ENCODE results near the gene DYNLT1.
"Not testable (repeated sequence)": the region's sequence is repeated elsewhere in the genome, so short reads cannot be mapped to it uniquely, and the experiment has no call there.

DYNLT1 gene

GRCh38 chr6:158680481-158680880 is 35.9 kb upstream of the DYNLT1 start:
- TF ChIP-seq, protein P1, sequence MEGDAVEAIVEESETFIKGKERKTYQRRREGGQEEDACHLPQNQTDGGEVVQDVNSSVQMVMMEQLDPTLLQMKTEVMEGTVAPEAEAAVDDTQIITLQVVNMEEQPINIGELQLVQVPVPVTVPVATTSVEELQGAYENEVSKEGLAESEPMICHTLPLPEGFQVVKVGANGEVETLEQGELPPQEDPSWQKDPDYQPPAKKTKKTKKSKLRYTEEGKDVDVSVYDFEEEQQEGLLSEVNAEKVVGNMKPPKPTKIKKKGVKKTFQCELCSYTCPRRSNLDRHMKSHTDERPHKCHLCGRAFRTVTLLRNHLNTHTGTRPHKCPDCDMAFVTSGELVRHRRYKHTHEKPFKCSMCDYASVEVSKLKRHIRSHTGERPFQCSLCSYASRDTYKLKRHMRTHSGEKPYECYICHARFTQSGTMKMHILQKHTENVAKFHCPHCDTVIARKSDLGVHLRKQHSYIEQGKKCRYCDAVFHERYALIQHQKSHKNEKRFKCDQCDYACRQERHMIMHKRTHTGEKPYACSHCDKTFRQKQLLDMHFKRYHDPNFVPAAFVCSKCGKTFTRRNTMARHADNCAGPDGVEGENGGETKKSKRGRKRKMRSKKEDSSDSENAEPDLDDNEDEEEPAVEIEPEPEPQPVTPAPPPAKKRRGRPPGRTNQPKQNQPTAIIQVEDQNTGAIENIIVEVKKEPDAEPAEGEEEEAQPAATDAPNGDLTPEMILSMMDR (IDR thresholded peaks at IDR 0.05; ENCODE audit: extremely low read depth, missing control alignments), result no peak
- DNase-seq (ENCODE audit: low spot score), result no peak

DNA sequence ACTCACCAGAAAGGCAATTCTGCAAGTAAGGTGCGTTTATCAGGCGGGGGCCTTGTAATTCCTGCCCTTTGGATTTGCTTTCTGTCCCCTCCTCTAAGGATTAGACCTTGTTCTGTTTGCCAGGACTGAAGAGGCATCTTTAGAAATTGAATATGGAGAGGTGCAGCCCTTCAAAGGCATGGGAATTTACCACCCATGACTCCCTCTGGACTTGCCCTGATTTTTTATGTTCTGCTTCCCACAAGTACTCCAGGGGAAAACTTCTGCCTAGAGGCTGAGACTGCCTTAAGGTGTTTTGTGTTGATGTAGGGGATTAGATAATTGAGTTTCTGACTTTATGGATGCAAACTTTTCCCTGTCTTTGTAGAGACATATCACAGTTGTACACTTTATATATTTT is 35.5 kb upstream of the DYNLT1 start:
- TF ChIP-seq, protein P1 (IDR thresholded peaks at IDR 0.05; ENCODE audit: extremely low read depth, missing control alignments), result no peak
- DNase-seq (ENCODE audit: low spot score), result no peak

DNA sequence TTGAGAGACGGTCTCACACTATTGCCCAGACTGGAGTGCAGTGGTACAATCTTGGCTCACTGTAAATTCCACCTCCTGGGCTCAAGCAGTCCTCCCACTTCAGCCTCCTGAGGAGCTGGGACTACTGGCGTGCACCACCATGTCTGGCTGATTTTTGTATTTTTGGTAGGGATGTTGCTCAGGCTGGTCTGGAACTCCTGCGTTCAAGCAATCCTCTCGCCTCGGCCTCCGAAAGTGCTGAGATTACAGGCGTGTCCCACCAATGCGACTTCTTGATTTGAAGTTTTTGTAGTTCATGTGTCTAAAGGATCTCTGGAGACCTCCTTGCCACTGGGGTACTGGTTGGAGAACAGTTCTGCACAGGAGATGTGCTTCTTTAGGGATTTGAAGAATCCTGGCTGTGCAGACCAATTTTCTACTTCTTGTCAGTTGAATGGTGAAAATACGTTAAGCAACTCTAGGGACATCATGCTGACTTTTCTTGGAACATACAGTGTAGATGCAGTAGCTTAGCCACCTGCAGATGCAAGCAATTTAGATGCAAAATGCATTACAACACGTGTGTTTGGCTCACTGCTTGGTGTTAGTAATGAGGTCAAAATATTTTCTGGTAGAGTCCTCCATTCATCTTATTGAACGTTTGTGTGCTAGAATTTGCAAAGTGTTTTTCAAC is 33.5 kb upstream of the DYNLT1 start:
- TF ChIP-seq, protein P1 (IDR thresholded peaks at IDR 0.05; ENCODE audit: extremely low read depth, missing control alignments), result no peak

GRCh38 chr6:158677094-158677493 is 32.6 kb upstream of the DYNLT1 start:
- DNase-seq (ENCODE audit: low spot score), result not testable (repeated sequence)

More for the DNA sequence above, 33.5 kb upstream of the DYNLT1 start:
- no peak for DNase-seq (ENCODE audit: low spot score)

- TF ChIP-seq, protein P1 (IDR thresholded peaks at IDR 0.05; ENCODE audit: extremely low read depth, missing control alignments), result no peak
- DNase-seq (ENCODE audit: low spot score), result no peak
These were observed 30.0 kb upstream of the DYNLT1 start for GRCh38 chr6:158674342-158675131.

DNA sequence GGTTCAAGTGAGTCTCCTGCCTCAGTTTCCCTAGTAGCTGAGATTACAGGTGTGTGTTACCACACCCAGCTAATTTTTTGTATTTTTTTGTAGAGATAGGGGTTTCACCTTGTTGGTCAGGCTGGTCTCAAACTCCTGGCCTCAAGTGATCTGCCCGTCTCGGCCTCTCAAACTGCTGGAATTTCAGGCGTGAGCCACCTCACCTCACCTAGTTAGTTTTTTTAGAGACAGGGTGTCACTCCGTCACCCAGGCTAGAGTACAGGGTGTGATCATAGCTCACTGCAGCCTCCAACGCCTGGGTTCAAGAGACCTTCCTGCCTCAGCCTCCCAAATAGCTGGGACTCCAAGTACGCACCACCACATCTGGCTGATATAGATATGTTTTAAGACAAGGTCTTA is 28.2 kb upstream of the DYNLT1 start:
- DNase-seq (ENCODE audit: low spot score), result no peak
- TF ChIP-seq, protein P1 (IDR thresholded peaks at IDR 0.05; ENCODE audit: extremely low read depth, missing control alignments), result no peak

DNA sequence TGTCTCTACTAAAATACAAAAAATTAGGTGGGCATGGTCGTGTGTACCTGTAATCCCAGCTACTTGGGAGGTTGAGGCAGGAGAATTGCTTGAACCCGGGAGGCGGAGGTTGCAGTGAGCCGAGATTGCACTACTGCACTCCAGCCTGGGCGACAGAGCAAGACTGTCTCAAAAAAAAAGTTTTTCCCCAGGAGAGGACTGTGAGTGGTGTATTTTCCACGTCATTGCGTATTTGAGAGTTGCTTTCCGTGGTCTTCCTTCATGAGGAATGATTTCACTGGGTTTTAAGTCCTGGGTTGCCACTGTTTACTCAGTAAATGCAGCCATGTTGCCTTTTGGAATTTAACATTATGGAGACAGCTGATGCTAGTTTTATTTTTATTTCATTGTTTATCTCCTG is 27.6 kb upstream of the DYNLT1 start:
- DNase-seq (ENCODE audit: low spot score), result not testable (repeated sequence)

DNA sequence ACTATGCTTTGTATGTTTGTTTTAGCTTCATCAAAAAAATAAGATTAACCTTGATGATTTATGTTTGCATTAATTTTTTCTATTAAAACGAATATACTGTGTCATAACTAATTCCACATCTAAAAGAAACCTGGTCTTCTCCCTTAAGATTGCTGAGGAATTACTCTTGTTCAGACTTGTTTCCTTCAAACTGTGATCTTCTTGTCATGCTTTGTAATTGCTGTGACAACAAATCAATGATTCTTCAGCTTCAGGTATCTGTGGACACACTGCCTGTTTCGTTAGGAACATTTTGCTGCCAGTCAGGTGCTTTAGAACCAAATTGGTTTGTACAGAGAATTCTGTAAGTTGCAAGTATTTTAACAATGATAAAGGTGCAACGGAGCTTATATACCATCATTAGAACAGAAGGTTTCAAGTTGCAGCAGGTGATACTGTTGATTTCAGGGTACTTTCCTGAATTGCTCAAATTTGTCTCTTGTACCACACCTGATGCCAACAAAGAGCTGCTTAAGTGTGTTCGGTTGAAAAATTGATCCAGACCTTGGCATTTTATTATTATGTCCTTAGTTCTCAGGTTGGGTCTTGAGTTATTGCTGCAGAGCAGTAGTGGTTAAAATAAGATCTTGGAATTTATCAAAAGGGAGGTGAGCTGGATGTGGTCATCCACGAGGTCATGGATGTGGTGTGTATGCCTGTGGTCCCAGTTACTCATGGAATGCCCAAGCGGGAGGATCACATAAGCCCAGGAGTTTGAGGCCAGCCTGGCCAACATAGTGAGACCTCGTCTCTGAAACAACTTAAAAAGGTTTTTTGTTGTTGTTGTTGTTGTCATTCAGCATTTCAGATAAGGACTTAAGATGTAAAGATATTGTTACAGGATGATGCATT is 24.8 kb upstream of the DYNLT1 start:
- DNase-seq (ENCODE audit: low spot score), result no peak
- TF ChIP-seq, protein P1 (IDR thresholded peaks at IDR 0.05; ENCODE audit: extremely low read depth, missing control alignments), result no peak
